Fibroblast of lung (primary cell): ENCODE measurements around the gene SCAPER. TPM values are rescaled to one million over a fixed set of nuclear protein-coding genes. Genes with fewer than 3 reads are reported as not detected.

Source experiments
- DNase-seq, 2 donors: peaks; one replicate each; pipeline versions ENCODE4 v3.0.0 to v3.0.0-alpha.2; 2010; ENCODE audit warnings: low read depth in 2 of 2
- H2AFZ ChIP-seq: 2 replicates; pipeline ENCODE4 v1.5.1; 2012; ENCODE audit warnings: low read length, control low read depth, inconsistent platforms
- H3K27ac ChIP-seq: 2 replicates; pipeline ENCODE4 v1.5.1; 2011; ENCODE audit warnings: low read length, control low read depth; ENCODE audit not compliant: insufficient read depth
- H3K27me3 ChIP-seq: 2 replicates; pipeline ENCODE4 v1.5.1; 2011; ENCODE audit warnings: mild to moderate bottlenecking, low read length; ENCODE audit not compliant: control insufficient read depth, insufficient read depth
- H3K36me3 ChIP-seq: 2 replicates; pipeline ENCODE4 v1.5.1; 2011; ENCODE audit warnings: low read length; ENCODE audit not compliant: control insufficient read depth, insufficient read depth
- H3K4me1 ChIP-seq: 2 replicates; pipeline ENCODE4 v1.5.1; 2011; ENCODE audit warnings: low read length; ENCODE audit not compliant: control insufficient read depth, insufficient read depth; ENCODE audit errors: extremely low read depth
- H3K4me2 ChIP-seq: 2 replicates; pipeline ENCODE4 v1.5.1; 2011; ENCODE audit warnings: low read length, control low read depth; ENCODE audit not compliant: insufficient read depth; ENCODE audit errors: extremely low read depth
- H3K4me3 ChIP-seq, 4 experiments: fragments of 200-600 bp in 1 of 4; sonication (generic) in 1 of 4; replicated peaks in 1 of 4; 2 replicates each; pipeline ENCODE4 v1.5.1; 2011 to 2016; ENCODE audit warnings: low read length in 4 of 4, low read depth in 3 of 4, mild to moderate bottlenecking in 3 of 4, control low read depth in 2 of 4, inconsistent platforms in 1 of 4, mixed read lengths in 1 of 4; ENCODE audit not compliant: insufficient read depth in 1 of 4; ENCODE audit errors: control extremely low read depth in 1 of 4
- H3K79me2 ChIP-seq: 2 replicates; pipeline ENCODE4 v1.5.1; 2012; ENCODE audit warnings: mild to moderate bottlenecking, low read length, inconsistent platforms; ENCODE audit not compliant: control insufficient read depth, insufficient read depth
- H3K9ac ChIP-seq: 2 replicates; pipeline ENCODE4 v1.5.1; 2011; ENCODE audit warnings: mild to moderate bottlenecking, low read length, control low read depth; ENCODE audit not compliant: insufficient read depth
- H3K9me3 ChIP-seq: 2 replicates; pipeline ENCODE4 v1.5.1; 2012; ENCODE audit warnings: low read depth, low read length; ENCODE audit not compliant: control insufficient read depth, insufficient read depth
- H4K20me1 ChIP-seq: 2 replicates; pipeline ENCODE4 v1.5.1; 2011; ENCODE audit warnings: low read length; ENCODE audit not compliant: control insufficient read depth, insufficient read depth; ENCODE audit errors: extremely low read depth
- EZH2 ChIP-seq: IDR thresholded peaks from 2 replicates; pipeline ENCODE4 v1.5.1; 2012; ENCODE audit warnings: low read length, control low read depth, mild to moderate bottlenecking; ENCODE audit errors: missing control alignments
- polyA plus RNA-seq, 2 donors: library from polyadenylated mRNA; depleted of rRNA in 1 of 2; stranded (reverse) in 1 of 2; unstranded in 1 of 2; fragments of >200 nt; gene quantifications; 2 replicates each; pipeline ENCODE4 v1.2.1, GENCODE V29; 2011 to 2012; ENCODE audit warnings: missing spikeins in 1 of 2
- total RNA-seq: library from RNA; depleted of rRNA; stranded (reverse); fragments of >200 nt; gene quantifications from 2 replicates; pipeline ENCODE4 v1.2.1, GENCODE V29; 2014
- TF ChIP-seq, protein P1 (sequence below), 2 donors: IDR thresholded peaks in 1 of 2; conservative IDR thresholded peaks in 1 of 2; 1 replicate in 1 of 2; 2 replicates in 1 of 2; pipeline ENCODE4 v1.5.1; 2011 to 2012; ENCODE audit warnings: low read length in 2 of 2, control low read depth in 1 of 2, inconsistent platforms in 1 of 2, low read depth in 1 of 2, mild to moderate bottlenecking in 1 of 2

SCAPER gene
- total and polyA plus RNA-seq, 2 donors (not counting 1 experiment from before 2014, with no cell fraction given): 2.3 to 9.1 TPM

DNA sequence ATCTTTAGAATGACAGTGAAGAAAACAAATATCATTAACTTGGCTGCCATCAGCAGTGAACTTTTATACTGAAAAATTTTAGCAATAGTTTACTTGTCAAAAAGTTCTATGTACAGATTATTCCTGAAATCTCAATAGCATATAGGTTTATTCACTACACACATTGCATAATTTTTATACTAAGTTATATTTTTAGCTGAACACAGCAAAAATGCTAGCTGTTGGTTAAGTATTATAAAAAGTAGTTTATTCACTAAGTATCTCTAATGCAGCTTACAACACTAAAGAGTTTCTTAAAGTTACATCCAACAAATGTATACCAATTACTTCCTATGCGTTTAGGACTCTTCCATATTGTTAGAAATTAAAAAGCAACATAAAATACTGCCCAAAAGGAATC is 131.9 kb downstream of the SCAPER start:
- H3K9me3 ChIP-seq: no peaks in the 10 kb centered on the region
- no peak overlapping the region for H2AFZ ChIP-seq
- no peak overlapping the region for H3K4me3 ChIP-seq
- H3K36me3 ChIP-seq: no peaks in the 10 kb centered on the region
- TF ChIP-seq, protein P1, sequence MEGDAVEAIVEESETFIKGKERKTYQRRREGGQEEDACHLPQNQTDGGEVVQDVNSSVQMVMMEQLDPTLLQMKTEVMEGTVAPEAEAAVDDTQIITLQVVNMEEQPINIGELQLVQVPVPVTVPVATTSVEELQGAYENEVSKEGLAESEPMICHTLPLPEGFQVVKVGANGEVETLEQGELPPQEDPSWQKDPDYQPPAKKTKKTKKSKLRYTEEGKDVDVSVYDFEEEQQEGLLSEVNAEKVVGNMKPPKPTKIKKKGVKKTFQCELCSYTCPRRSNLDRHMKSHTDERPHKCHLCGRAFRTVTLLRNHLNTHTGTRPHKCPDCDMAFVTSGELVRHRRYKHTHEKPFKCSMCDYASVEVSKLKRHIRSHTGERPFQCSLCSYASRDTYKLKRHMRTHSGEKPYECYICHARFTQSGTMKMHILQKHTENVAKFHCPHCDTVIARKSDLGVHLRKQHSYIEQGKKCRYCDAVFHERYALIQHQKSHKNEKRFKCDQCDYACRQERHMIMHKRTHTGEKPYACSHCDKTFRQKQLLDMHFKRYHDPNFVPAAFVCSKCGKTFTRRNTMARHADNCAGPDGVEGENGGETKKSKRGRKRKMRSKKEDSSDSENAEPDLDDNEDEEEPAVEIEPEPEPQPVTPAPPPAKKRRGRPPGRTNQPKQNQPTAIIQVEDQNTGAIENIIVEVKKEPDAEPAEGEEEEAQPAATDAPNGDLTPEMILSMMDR (conservative IDR thresholded peaks at IDR 0.05 in 1 of 2, IDR thresholded peaks at IDR 0.05 in 1 of 2; ENCODE audit: low read depth in 1 of 2, low read length in 2 of 2): no peak
- TF ChIP-seq EZH2: no peak
- H3K9ac ChIP-seq: no peak overlapping the region
- H3K4me2 ChIP-seq: no peak overlapping the region
- no peaks in the 10 kb centered on the region for H3K4me1 ChIP-seq
- H3K27ac ChIP-seq: no peak overlapping the region
- H3K27me3 ChIP-seq: no peaks in the 10 kb centered on the region
- H4K20me1 ChIP-seq: no peaks in the 10 kb centered on the region
- no peaks in the 10 kb centered on the region for H3K79me2 ChIP-seq
- peak in 1 of 2 donors; percentile 14 for DNase-seq

DNA sequence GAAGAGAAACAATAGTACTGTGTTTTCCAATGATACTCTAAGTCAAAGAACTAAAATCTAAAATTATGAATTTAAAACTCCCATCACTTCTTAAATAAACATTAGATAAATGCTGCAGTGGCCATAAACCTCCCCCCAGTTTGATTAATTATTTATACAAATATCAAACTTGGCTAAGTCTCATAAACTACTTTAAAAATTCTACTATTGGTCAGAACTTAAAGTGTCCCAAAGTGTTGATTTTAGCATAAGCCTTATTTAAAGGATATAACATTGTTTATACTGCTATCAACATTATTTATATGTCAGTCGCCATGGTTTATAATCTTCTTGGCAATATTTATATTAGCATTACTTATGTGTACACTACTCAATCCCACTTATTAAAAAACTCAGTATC is 132.4 kb downstream of the SCAPER start:
- H3K4me3 ChIP-seq: no peak overlapping the region
- DNase-seq: peak in 1 of 2 donors; percentile 34
- H3K9me3 ChIP-seq: no peaks in the 10 kb centered on the region

GRCh38 chr15:76764004-76764403 is 141.1 kb downstream of the SCAPER start:
- H3K9ac ChIP-seq: no peak overlapping the region
- DNase-seq: no peak
- H3K9me3 ChIP-seq: no peaks in the 10 kb centered on the region
- no peak overlapping the region for H2AFZ ChIP-seq
- no peaks in the 10 kb centered on the region for H3K79me2 ChIP-seq
- peaks cover 3% of the 10 kb centered on the region for H3K36me3 ChIP-seq
- no peaks in the 10 kb centered on the region for H3K4me1 ChIP-seq
- no peaks in the 10 kb centered on the region for H3K27me3 ChIP-seq
- H3K4me2 ChIP-seq: no peak overlapping the region
- no peak overlapping the region for H3K4me3 ChIP-seq
- no peak for TF ChIP-seq EZH2
- TF ChIP-seq, protein P1 (conservative IDR thresholded peaks at IDR 0.05 in 1 of 2, IDR thresholded peaks at IDR 0.05 in 1 of 2; ENCODE audit: low read depth in 1 of 2, low read length in 2 of 2): no peak
- no peak overlapping the region for H3K27ac ChIP-seq
- no peaks in the 10 kb centered on the region for H4K20me1 ChIP-seq

More for the DNA sequence above, 132.4 kb downstream of the SCAPER start:
- no peak for TF ChIP-seq EZH2
- Histone ChIP-seq H2AFZ (no peak overlapping the region), H3K36me3 (no peaks in the 10 kb centered on the region), H4K20me1 (no peaks in the 10 kb centered on the region), H3K9ac (no peak overlapping the region), H3K4me1 (no peaks in the 10 kb centered on the region), H3K79me2 (no peaks in the 10 kb centered on the region), H3K4me2 (no peak overlapping the region), H3K27me3 (no peaks in the 10 kb centered on the region), H3K27ac (no peak overlapping the region)
